HG03520 (cell line): Measurements from ENCODE around the gene RAB9A.

Source experiments
- ATAC-seq: cut with Tn5 transposase; IDR thresholded peaks from one replicate; pipeline ENCODE4 v1.9.1; 2021; ENCODE audit warnings: mild to moderate bottlenecking, moderate library complexity; ENCODE audit not compliant: unreplicated experiment

Gene RAB9A

DNA sequence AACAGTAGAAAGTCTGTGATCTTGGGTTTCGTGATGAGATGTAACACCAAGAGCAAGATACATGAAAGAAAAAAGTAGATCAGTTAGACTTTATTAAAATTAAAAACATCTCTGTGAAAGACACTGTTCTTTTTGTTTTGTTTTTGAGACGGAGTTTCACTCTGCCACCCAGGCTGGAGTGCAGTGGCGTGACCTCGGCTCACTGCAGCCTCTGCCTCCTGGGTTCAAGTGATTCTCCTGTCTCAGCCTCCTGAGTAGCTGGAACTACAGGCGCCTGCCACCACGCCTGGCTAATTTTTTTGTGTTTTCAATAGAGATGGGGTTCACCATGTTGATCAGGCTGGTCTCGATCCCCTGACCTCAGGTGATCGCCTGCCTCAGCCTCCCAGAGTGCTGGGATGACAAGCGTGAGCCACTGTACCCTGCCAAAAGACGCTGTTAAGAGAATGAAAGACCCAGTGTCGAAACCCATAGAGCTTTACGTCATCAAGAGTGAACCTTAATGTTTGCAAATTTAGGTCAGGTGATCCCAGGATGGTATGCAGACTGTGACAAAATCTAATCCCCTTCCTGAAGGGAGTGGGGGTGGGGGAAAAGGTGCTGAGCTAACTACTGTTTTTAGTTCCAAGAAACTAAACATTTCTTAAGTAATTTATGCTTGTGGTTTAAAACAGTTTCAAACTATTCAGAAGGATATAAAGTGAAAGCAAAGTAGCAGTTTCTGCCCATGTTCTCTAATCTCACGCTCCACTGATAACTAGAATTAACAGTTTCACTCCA lies 53.7 kb downstream of the RAB9A start:
- peak; percentile 86 for ATAC-seq

- ATAC-seq: no peak
These were observed 58.9 kb downstream of the RAB9A start for GRCh38 chrX:13747836-13748235.

DNA sequence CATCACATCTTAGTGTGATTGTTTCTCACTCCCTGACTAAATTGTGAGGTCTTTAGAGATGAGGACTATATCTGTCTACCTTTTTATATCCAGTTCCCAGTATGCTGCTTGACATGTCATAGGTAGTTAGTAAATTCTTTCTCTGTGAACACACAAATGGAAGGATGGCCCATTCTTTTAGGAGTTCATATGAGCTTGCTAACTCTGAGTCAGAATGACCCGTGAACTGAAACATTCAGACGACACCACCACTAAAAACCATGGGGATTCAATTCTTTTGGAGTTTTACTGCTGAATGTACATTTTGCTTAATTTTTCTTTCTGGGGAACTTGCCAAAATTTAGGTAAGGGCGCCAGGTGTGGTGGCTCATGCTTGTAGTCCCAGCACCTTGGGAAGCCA lies 59.6 kb downstream of the RAB9A start:
- ATAC-seq: no peak

DNA sequence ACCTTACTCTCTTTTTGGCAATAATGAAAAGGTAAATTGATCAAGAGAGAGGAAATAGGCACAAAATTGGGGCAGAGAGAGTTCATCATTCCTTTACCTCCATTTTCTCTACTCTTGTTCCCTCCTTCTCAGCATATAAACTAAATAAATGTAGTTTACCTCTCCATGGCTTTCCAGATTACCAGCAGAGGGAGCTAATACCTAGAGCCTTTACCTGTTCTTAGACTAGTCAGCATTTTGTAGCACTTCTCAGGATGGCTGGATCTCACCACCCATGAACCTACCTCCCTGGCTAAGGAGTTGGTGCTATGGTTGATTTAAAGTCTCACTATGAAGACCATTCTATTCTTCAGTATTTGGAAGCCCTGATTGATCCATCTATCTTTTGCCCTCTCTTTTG lies 61.3 kb downstream of the RAB9A start:
- ATAC-seq: peak; percentile 44

GRCh38 chrX:13750812-13751211 lies 61.9 kb downstream of the RAB9A start:
- ATAC-seq: peak; percentile 43

DNA sequence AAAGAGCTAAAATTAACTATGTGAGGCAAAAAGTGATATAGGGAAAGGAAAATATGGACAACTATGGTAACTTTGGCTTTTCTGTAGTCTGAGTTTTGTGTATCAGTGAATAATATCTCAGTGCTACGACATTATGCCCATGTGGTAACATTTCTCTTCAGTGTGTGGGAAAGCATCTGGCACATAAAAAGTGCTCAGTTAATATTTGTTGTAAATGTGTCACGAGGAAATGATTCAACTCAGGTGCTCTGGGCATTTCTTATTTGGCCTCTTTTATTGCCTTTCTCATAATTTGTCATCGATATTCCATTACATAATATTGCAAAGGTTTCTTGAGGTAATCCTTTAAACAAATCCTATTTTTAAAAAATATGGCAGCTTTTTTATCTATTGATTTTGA lies 63.2 kb downstream of the RAB9A start:
- ATAC-seq: no peak

- ATAC-seq: peak; percentile 57
These were observed 63.7 kb downstream of the RAB9A start for GRCh38 chrX:13752646-13753045.

DNA sequence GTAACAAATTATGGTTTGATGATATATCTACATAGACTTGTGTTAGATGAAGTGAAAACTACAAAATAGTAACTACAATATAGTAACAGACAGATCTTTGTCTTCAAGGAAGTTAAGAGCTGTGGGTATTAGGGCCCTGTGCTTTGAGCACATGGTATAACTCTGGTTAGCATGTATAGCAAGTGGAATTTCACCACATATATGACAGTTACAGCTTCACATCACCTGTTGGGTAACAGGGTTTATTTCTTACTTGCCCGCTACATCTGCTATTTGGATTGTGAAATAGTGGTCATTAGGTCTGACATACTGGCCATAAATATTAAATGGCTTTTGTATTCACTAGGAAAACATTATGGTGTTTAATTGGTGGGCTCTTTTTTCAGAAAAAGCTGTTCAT lies 65.8 kb downstream of the RAB9A start:
- ATAC-seq: no peak

GRCh38 chrX:13755254-13755653 lies 66.3 kb downstream of the RAB9A start:
- ATAC-seq: no peak

DNA sequence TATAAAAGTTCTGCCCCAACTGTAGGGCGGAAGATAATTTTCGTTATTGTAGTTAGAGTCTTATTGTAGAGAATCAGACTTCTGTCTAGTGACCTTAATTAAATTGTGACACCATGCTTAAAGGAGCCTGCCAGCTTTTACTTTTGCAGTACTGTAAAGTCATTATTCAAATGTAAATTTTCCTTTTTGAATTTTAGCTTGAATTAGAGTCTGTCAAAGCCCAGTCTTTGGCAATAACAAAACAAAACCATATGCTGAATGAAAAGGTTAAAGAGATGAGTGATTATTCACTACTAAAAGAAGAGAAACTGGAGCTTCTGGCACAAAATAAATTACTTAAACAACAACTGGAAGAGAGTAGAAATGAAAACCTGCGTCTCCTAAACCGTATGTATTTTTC lies 67.5 kb downstream of the RAB9A start:
- ATAC-seq: no peak

DNA sequence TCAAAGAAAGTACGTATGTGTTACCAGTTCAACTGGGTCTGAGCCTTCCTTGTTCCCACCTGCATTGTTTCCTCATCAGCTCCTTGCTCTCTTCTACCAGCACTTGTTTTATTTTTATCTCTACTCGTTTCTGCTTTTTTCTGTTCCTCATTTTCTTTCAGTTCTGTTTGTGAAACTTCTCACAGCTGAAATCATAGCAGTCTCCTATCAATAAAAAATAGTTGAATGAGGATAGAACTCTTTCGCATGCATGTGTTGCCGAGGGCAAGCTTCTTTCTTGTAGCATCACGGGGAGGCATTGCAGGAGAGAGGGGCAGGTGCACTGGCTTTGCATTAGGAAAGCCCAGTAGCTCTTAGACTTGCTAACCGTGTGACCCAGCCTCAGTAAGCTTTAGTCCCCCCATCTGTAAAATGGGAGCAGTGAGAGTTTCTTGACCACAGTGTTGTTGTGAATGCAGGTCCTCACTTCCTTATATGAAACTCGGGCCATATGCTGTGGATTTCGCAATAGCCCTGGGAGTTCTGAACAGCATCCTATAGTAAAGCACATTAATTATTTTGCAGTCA lies 70.3 kb downstream of the RAB9A start:
- ATAC-seq: peak; percentile 58
